WTC11 (cell line): ENCODE data around the gene AZIN2.

ENCODE experiments used
- CBFB ChIP-seq: sonication (generic); formaldehyde crosslinking; IDR thresholded peaks from 2 replicates; pipeline ENCODE4 v1.8.1; 2022; ENCODE audit warnings: mild to moderate bottlenecking, low read depth, missing genetic modification reagents
- CREB1 ChIP-seq: sonication (generic); formaldehyde crosslinking; IDR thresholded peaks from 2 replicates; pipeline ENCODE4 v1.8.0; 2023; ENCODE audit warnings: mild to moderate bottlenecking, missing genetic modification reagents
- CTCF ChIP-seq: fragments of 200-600 bp; IDR thresholded peaks from 2 replicates; pipeline ENCODE4 v1.8.0; 2022; ENCODE audit warnings: antibody characterized with exemption
- JUN ChIP-seq: sonication (generic); formaldehyde crosslinking; IDR thresholded peaks from 2 replicates; pipeline ENCODE4 v1.8.0; 2023; ENCODE audit warnings: mild to moderate bottlenecking, missing genetic modification reagents
- KAT7 ChIP-seq: sonication (generic); formaldehyde crosslinking; IDR thresholded peaks from 2 replicates; pipeline ENCODE4 v1.8.1; 2023; ENCODE audit warnings: missing genetic modification reagents, mild to moderate bottlenecking, borderline replicate concordance
- NFE2L1 ChIP-seq: sonication (generic); formaldehyde crosslinking; IDR thresholded peaks from 2 replicates; pipeline ENCODE4 v1.8.1; 2023; ENCODE audit warnings: missing genetic modification reagents
- TEAD4 ChIP-seq: sonication (generic); formaldehyde crosslinking; IDR thresholded peaks from 2 replicates; pipeline ENCODE4 v1.8.0; 2022; ENCODE audit warnings: mild to moderate bottlenecking, missing genetic modification reagents
- ZNF219 ChIP-seq: sonication (generic); formaldehyde crosslinking; IDR thresholded peaks from 2 replicates; pipeline ENCODE4 v1.8.0; 2023; ENCODE audit warnings: missing genetic modification reagents, mild to moderate bottlenecking, borderline replicate concordance
- TF ChIP-seq, protein P1 (sequence below): sonication (generic); formaldehyde crosslinking; IDR thresholded peaks from 2 replicates; pipeline ENCODE4 v1.8.1; 2022; ENCODE audit warnings: mild to moderate bottlenecking, missing genetic modification reagents, moderate library complexity, borderline replicate concordance
- TF ChIP-seq, protein P2 (sequence below): sonication (generic); formaldehyde crosslinking; IDR thresholded peaks from 2 replicates; pipeline ENCODE4 v1.8.0; 2022; ENCODE audit warnings: mild to moderate bottlenecking, missing genetic modification reagents
- TF ChIP-seq, protein P3 (sequence below): sonication (generic); formaldehyde crosslinking; IDR thresholded peaks from 2 replicates; pipeline ENCODE4 v1.8.1; 2023; ENCODE audit warnings: mild to moderate bottlenecking, missing genetic modification reagents, moderate library complexity

GRCh38 chr1:33031506-33031905 is 49.4 kb upstream of the AZIN2 start:
- TF ChIP-seq, protein P1, sequence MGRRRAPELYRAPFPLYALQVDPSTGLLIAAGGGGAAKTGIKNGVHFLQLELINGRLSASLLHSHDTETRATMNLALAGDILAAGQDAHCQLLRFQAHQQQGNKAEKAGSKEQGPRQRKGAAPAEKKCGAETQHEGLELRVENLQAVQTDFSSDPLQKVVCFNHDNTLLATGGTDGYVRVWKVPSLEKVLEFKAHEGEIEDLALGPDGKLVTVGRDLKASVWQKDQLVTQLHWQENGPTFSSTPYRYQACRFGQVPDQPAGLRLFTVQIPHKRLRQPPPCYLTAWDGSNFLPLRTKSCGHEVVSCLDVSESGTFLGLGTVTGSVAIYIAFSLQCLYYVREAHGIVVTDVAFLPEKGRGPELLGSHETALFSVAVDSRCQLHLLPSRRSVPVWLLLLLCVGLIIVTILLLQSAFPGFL (CRISPR knock-in tag) = no peak
- TF ChIP-seq CTCF (no peak), CREB1 (CRISPR knock-in tag) (no peak), TEAD4 (CRISPR knock-in tag) (no peak), JUN (CRISPR knock-in tag) (no peak), KAT7 (CRISPR knock-in tag) (no peak), NFE2L1 (CRISPR knock-in tag) (no peak), ZNF219 (no peak), CBFB (CRISPR knock-in tag) (no peak)
- TF ChIP-seq, protein P2, sequence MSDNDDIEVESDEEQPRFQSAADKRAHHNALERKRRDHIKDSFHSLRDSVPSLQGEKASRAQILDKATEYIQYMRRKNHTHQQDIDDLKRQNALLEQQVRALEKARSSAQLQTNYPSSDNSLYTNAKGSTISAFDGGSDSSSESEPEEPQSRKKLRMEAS (CRISPR knock-in tag) = no peak
- TF ChIP-seq, protein P3, sequence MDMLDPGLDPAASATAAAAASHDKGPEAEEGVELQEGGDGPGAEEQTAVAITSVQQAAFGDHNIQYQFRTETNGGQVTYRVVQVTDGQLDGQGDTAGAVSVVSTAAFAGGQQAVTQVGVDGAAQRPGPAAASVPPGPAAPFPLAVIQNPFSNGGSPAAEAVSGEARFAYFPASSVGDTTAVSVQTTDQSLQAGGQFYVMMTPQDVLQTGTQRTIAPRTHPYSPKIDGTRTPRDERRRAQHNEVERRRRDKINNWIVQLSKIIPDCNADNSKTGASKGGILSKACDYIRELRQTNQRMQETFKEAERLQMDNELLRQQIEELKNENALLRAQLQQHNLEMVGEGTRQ (CRISPR knock-in tag) = no peak
